ENCODE results near the gene PPP1R14B. TPM values are rescaled to one million over a fixed set of nuclear protein-coding genes. Genes with fewer than 3 reads are reported as not detected.

Gene PPP1R14B
- polyA plus RNA-seq, 1 donor: 62.6 TPM

DNA sequence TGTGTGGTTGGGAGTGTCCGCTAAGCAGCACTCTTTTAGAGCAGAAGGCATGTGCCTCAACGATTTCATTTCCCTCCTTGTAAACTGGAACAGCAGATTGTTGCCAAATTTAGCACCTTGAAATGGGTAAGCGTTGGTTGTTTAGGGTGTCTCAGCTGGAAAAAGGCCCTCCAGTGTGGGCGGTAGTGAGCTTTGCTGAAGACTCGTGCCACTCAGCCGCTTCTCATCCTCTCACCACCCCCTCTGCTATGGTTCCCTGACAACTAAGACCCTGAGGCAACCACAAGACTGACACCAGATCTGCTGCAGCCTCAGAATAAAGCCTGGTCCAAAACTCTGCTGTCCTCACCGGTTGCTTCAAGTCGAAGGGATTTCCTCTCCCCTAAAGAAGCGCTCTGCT lies 50.1 kb downstream of the PPP1R14B start:
- Histone ChIP-seq H3K36me3 (ENCODE audit: control insufficient read depth, insufficient read depth, low read length) (peaks cover 85% of the 10 kb centered on the region), H3K27me3 (ENCODE audit: control insufficient read depth, insufficient read depth, low read length) (no peaks in the 10 kb centered on the region), H3K4me1 (ENCODE audit: control insufficient read depth, insufficient read depth, low read length) (no peaks in the 10 kb centered on the region), H3K4me3 (ENCODE audit: low read length) (no peak overlapping the region), H3K9me3 (ENCODE audit: control insufficient read depth, low read depth, low read length) (no peaks in the 10 kb centered on the region), H3K27ac (ENCODE audit: low read length) (no peak overlapping the region)
- DNase-seq: no peak
- no CpG with 5 or more reads among the region's 9 CpGs for WGBS (ENCODE audit: insufficient coverage, low lambda C conversion rate)

Other genes with a start within 250 kb of the PPP1R14B start
- 1.9 TPM for gene FLRT1, start 211.0 kb downstream of the PPP1R14B start, polyA plus RNA-seq
- 18.2 TPM for gene MACROD1, start 80.8 kb downstream of the PPP1R14B start, polyA plus RNA-seq
- gene STIP1, start 60.8 kb downstream of the PPP1R14B start, polyA plus RNA-seq: 109 TPM
- 28.5 TPM for gene FERMT3, start 40.2 kb downstream of the PPP1R14B start, polyA plus RNA-seq
- gene TRPT1, start 20.8 kb downstream of the PPP1R14B start, polyA plus RNA-seq: 38.3 TPM
- gene NUDT22, start 20.7 kb downstream of the PPP1R14B start, polyA plus RNA-seq: 33.8 TPM
- 52.5 TPM for gene DNAJC4, start 16.4 kb downstream of the PPP1R14B start, polyA plus RNA-seq
- gene VEGFB, start 12.4 kb downstream of the PPP1R14B start, polyA plus RNA-seq: 105 TPM
- 79.3 TPM for gene FKBP2, start 5.8 kb downstream of the PPP1R14B start, polyA plus RNA-seq
- 115 TPM for gene PLCB3, start 4.6 kb upstream of the PPP1R14B start, polyA plus RNA-seq
- gene BAD, start 37.7 kb upstream of the PPP1R14B start, polyA plus RNA-seq: 39.6 TPM
- gene GPR137, start 38.9 kb upstream of the PPP1R14B start, polyA plus RNA-seq: 20.6 TPM
- gene KCNK4, start 44.4 kb upstream of the PPP1R14B start, polyA plus RNA-seq: 0.09 TPM
- 0.15 TPM for gene CATSPERZ, start 53.4 kb upstream of the PPP1R14B start, polyA plus RNA-seq
- 83.2 TPM for gene ESRRA, start 58.6 kb upstream of the PPP1R14B start, polyA plus RNA-seq
- gene TRMT112, start 70.6 kb upstream of the PPP1R14B start, polyA plus RNA-seq: 167 TPM
- 219 TPM for gene PRDX5, start 71.2 kb upstream of the PPP1R14B start, polyA plus RNA-seq
- gene CCDC88B, start 93.3 kb upstream of the PPP1R14B start, polyA plus RNA-seq: 13.5 TPM
- gene RPS6KA4, start 112.2 kb upstream of the PPP1R14B start, polyA plus RNA-seq: 25.8 TPM

Measured in large intestine (tissue), 3 donors.